HG02981 (cell line): ENCODE data around the gene HADHA.
A peak's percentile ranks its signal among the peaks of the same experiment; 100 is the strongest.

Experiments used
- ATAC-seq: cut with Tn5 transposase; IDR thresholded peaks from one replicate; pipeline ENCODE4 v1.9.1; 2021; ENCODE audit warnings: mild to moderate bottlenecking, moderate library complexity; ENCODE audit not compliant: unreplicated experiment

Gene HADHA

GRCh38 chr2:26195040-26195984 lies 49.1 kb downstream of the HADHA start:
- no peak for ATAC-seq

- ATAC-seq, result no peak
Measured at GRCh38 chr2:26193578-26194231, 50.7 kb downstream of the HADHA start.

- no peak for ATAC-seq
Measured at GRCh38 chr2:26191316-26192159, 52.9 kb downstream of the HADHA start.

GRCh38 chr2:26190369-26190768 lies 54.1 kb downstream of the HADHA start:
- no peak for ATAC-seq

GRCh38 chr2:26189751-26190150 lies 54.7 kb downstream of the HADHA start:
- no peak for ATAC-seq

GRCh38 chr2:26189123-26189522 lies 55.3 kb downstream of the HADHA start:
- no peak for ATAC-seq

- no peak for ATAC-seq
Measured at GRCh38 chr2:26187537-26188104, 56.8 kb downstream of the HADHA start.

GRCh38 chr2:26187114-26187513 lies 57.3 kb downstream of the HADHA start:
- ATAC-seq, result no peak

- ATAC-seq, result no peak
Measured at GRCh38 chr2:26185954-26186770, 58.3 kb downstream of the HADHA start.

- ATAC-seq, result no peak
Measured at GRCh38 chr2:26185304-26185928, 59.0 kb downstream of the HADHA start.

- peak; percentile 69 for ATAC-seq
Measured at GRCh38 chr2:26184555-26185303, 59.7 kb downstream of the HADHA start.

- ATAC-seq, result no peak
Measured at GRCh38 chr2:26184121-26184520, 60.3 kb downstream of the HADHA start.

- no peak for ATAC-seq
Measured at GRCh38 chr2:26182887-26183630, 61.4 kb downstream of the HADHA start.

GRCh38 chr2:26182441-26182840 lies 62.0 kb downstream of the HADHA start:
- ATAC-seq, result no peak

GRCh38 chr2:26179446-26179913 lies 65.0 kb downstream of the HADHA start:
- ATAC-seq, result no peak

GRCh38 chr2:26178746-26179436 lies 65.5 kb downstream of the HADHA start:
- ATAC-seq, result no peak

GRCh38 chr2:26178246-26178645 lies 66.2 kb downstream of the HADHA start:
- no peak for ATAC-seq
